Left lung (tissue), 10 donors: ENCODE data around the gene SOBP. TPM values are rescaled to one million over a fixed set of nuclear protein-coding genes. Genes with fewer than 3 reads are reported as not detected.

Experiments
- ATAC-seq: fragments of 200-7000 bp; cut with Tn5 transposase; one replicate; pipeline ENCODE4 v1.9.1; 2020; ENCODE audit warnings: moderate library complexity
- DNase-seq, 4 donors: peaks; one replicate each; pipeline ENCODE4 v3.0.0-alpha.2; 2013 to 2020
- H3K27ac ChIP-seq, 2 donors: fragments of 200-600 bp; sonication (generic) in 1 of 2; one replicate each; pipeline versions ENCODE4 v1.5.0 to v1.8.0; 2020 to 2021
- H3K27me3 ChIP-seq, 2 donors: fragments of 200-600 bp; sonication (generic) in 1 of 2; one replicate each; pipeline versions ENCODE4 v1.5.0 to v1.8.0; 2020 to 2021
- H3K36me3 ChIP-seq, 2 donors: fragments of 200-600 bp; sonication (generic) in 1 of 2; one replicate each; pipeline versions ENCODE4 v1.5.0 to v1.8.0; 2020 to 2021
- H3K4me1 ChIP-seq, 2 donors: fragments of 200-600 bp; one replicate each; pipeline ENCODE4 v1.8.0; 2021
- H3K4me3 ChIP-seq, 2 donors: fragments of 200-600 bp; sonication (generic) in 1 of 2; one replicate each; pipeline versions ENCODE4 v1.5.0 to v1.8.0; 2020 to 2021; ENCODE audit warnings: mild to moderate bottlenecking in 1 of 2
- H3K9me3 ChIP-seq, 2 donors: fragments of 200-600 bp; sonication (generic) in 1 of 2; one replicate each; pipeline versions ENCODE4 v1.5.0 to v1.8.0; 2020 to 2021
- CTCF ChIP-seq, 2 donors: fragments of 200-600 bp; sonication (generic) in 1 of 2; IDR thresholded peaks; one replicate each; pipeline versions ENCODE4 v1.5.0 to v1.8.0; 2021; ENCODE audit warnings: antibody characterized with exemption in 2 of 2
- intact Hi-C, 2 donors: fragments of 100-400 bp; cut with DNase I; formaldehyde crosslinking; loops; one replicate each; pipeline versions ENCODE4 v1.11.2 to v1.14.2; 2022
- polyA plus RNA-seq, 6 donors: library from polyadenylated mRNA; unstranded; fragments of 120-200 nt; gene quantifications; one replicate each; pipeline ENCODE4 v1.2.1, GENCODE V29; 2013; ENCODE audit not compliant: insufficient read length in 6 of 6
- total RNA-seq, 2 donors: library from RNA; stranded (reverse); fragmentation: NEBNext Ultra II Directional; extraction: Animal tissue kit (Norgen Biotek cat#: 25700); gene quantifications; one replicate each; pipeline ENCODE4 v1.2.1, GENCODE V29; 2021
- donor health status: DM: no; HTN: yes; CAD: no.
- donor health status: DM: no; HTN: no; CAD: no.

SOBP gene
- total and polyA plus RNA-seq, 8 donors, result 6.5 to 11.1 (median 8.1) TPM

- H3K4me1 ChIP-seq, result no peaks in the 10 kb centered on the region
- no peaks in the 10 kb centered on the region for H3K9me3 ChIP-seq
- intact Hi-C loops, result no loop called here
- TF ChIP-seq CTCF (IDR thresholded peaks at IDR 0.05), result no peak
- H3K36me3 ChIP-seq, result no peaks in the 10 kb centered on the region
- no peak overlapping the region for H3K27ac ChIP-seq
- no peaks in the 10 kb centered on the region for H3K27me3 ChIP-seq
- ATAC-seq (no peak), DNase-seq (no peak)
- no peak overlapping the region for H3K4me3 ChIP-seq
These were observed 113.1 kb downstream of the SOBP start for GRCh38 chr6:107603006-107603370.

- no peaks in the 10 kb centered on the region for H3K27me3 ChIP-seq
- H3K4me3 ChIP-seq, result no peak overlapping the region
- no peak overlapping the region for H3K27ac ChIP-seq
- DNase-seq, result no peak
- intact Hi-C loops, result no loop called here
- no peak for ATAC-seq
- H3K36me3 ChIP-seq, result no peaks in the 10 kb centered on the region
- TF ChIP-seq CTCF (IDR thresholded peaks at IDR 0.05), result no peak
- H3K9me3 ChIP-seq, result no peaks in the 10 kb centered on the region
- no peaks in the 10 kb centered on the region for H3K4me1 ChIP-seq
These were observed 114.6 kb downstream of the SOBP start for GRCh38 chr6:107604549-107604948.

- TF ChIP-seq CTCF (IDR thresholded peaks at IDR 0.05), result no peak
- intact Hi-C loops, result no loop called here
- ATAC-seq (no peak), DNase-seq (no peak)
- no peak overlapping the region for H3K4me3 ChIP-seq
- no peak overlapping the region for H3K27ac ChIP-seq
- H3K9me3 ChIP-seq, result no peaks in the 10 kb centered on the region
- H3K4me1 ChIP-seq, result no peaks in the 10 kb centered on the region
- H3K36me3 ChIP-seq, result no peaks in the 10 kb centered on the region
- no peaks in the 10 kb centered on the region for H3K27me3 ChIP-seq
These were observed 116.5 kb downstream of the SOBP start for GRCh38 chr6:107606407-107606806.

- no peak for TF ChIP-seq CTCF (IDR thresholded peaks at IDR 0.05)
- Histone ChIP-seq H3K27me3 (no peaks in the 10 kb centered on the region), H3K27ac (no peak overlapping the region), H3K4me3 (no peak overlapping the region), H3K36me3 (no peaks in the 10 kb centered on the region), H3K9me3 (no peaks in the 10 kb centered on the region), H3K4me1 (no peaks in the 10 kb centered on the region)
- intact Hi-C loops, result no loop called here
- DNase-seq (peak in 2 of 4 donors; percentile 27 to 72), ATAC-seq (no peak)
These were observed 117.2 kb downstream of the SOBP start for GRCh38 chr6:107607116-107607515.

GRCh38 chr6:107611094-107611810, 121.3 kb downstream of the SOBP start:
- no peak for TF ChIP-seq CTCF (IDR thresholded peaks at IDR 0.05)
- H3K27me3 ChIP-seq, result no peaks in the 10 kb centered on the region
- no peak overlapping the region for H3K27ac ChIP-seq
- H3K4me1 ChIP-seq, result no peaks in the 10 kb centered on the region
- no peak for DNase-seq
- intact Hi-C loops, result no loop called here
- H3K9me3 ChIP-seq, result no peaks in the 10 kb centered on the region
- no peak for ATAC-seq
- H3K4me3 ChIP-seq, result no peak overlapping the region
- no peaks in the 10 kb centered on the region for H3K36me3 ChIP-seq
